Measurements from ENCODE around the gene STIM2. TPM values are rescaled to one million over a fixed set of nuclear protein-coding genes. Genes with fewer than 3 reads are reported as not detected.
A peak's percentile ranks its signal among the peaks of the same experiment; 100 is the strongest.

The STIM2 gene
- total and polyA plus RNA-seq, 9 of the 15 experiments (the other 6 are each of a cell fraction or from before 2014, with no cell fraction given) = 7.2 to 26.8 (median 15.4) TPM

DNA sequence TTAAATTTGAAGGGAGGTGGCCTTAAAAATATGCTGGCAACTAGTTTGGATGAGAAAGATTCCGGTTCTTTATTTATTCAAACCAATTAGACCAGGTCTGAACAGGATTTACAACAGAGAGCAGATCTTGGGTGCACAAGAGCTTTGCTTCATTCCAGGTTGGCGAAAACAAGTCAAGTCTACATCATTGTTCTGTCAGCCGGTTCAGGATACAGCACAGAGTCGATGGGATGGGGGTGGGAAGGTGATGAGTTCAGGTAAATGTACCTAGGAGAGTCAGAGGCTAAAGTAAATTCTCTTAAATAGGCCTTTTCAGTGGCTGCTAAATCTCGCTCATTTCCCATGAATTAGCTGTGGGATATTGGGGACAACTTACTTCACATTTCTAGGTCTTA is 882 bp upstream of the STIM2 start (continued):
- TF ChIP-seq, protein P1, sequence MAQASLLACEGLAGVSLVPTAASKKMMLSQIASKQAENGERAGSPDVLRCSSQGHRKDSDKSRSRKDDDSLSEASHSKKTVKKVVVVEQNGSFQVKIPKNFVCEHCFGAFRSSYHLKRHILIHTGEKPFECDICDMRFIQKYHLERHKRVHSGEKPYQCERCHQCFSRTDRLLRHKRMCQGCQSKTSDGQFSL (CRISPR knock-in tag; IDR thresholded peaks at IDR 0.05) = 0 out of 2 replicates have a peak, but pooled peaks have one; percentile 2
- TF ChIP-seq, protein P1 (tag; IDR thresholded peaks at IDR 0.05) = no peak
- TF ChIP-seq ZNF224 (CRISPR knock-in tag; IDR thresholded peaks at IDR 0.05) = no peak
- no peak for TF ChIP-seq NELFE (IDR thresholded peaks at IDR 0.05; ENCODE audit: insufficient read depth, insufficient read length)
- TF ChIP-seq FUS (optimal IDR thresholded peaks at IDR 0.05; ENCODE audit: low read depth, low read length) = no peak
- TF ChIP-seq HMGN3 (IDR thresholded peaks at IDR 0.05; ENCODE audit: borderline replicate concordance, extremely low read depth, insufficient read length, low read depth, low read length) = no peak
- no peak for TF ChIP-seq KLF1 (tag; IDR thresholded peaks at IDR 0.05)
- no peak for TF ChIP-seq HNRNPL (IDR thresholded peaks at IDR 0.05; ENCODE audit: low read depth, low read length)
- no peak for TF ChIP-seq JUND (IDR thresholded peaks at IDR 0.05; ENCODE audit: borderline replicate concordance, low read depth, low read length)
- TF ChIP-seq JUND (tag; IDR thresholded peaks at IDR 0.05; ENCODE audit: borderline replicate concordance, low read depth, low read length) = no peak
- no peak for TF ChIP-seq TCF7L2 (IDR thresholded peaks at IDR 0.05; ENCODE audit: low read depth, low read length)
- TF ChIP-seq RBM22 (IDR thresholded peaks at IDR 0.05; ENCODE audit: low read depth, low read length, poor library complexity, severe bottlenecking) = no peak
- TF ChIP-seq, protein P2, sequence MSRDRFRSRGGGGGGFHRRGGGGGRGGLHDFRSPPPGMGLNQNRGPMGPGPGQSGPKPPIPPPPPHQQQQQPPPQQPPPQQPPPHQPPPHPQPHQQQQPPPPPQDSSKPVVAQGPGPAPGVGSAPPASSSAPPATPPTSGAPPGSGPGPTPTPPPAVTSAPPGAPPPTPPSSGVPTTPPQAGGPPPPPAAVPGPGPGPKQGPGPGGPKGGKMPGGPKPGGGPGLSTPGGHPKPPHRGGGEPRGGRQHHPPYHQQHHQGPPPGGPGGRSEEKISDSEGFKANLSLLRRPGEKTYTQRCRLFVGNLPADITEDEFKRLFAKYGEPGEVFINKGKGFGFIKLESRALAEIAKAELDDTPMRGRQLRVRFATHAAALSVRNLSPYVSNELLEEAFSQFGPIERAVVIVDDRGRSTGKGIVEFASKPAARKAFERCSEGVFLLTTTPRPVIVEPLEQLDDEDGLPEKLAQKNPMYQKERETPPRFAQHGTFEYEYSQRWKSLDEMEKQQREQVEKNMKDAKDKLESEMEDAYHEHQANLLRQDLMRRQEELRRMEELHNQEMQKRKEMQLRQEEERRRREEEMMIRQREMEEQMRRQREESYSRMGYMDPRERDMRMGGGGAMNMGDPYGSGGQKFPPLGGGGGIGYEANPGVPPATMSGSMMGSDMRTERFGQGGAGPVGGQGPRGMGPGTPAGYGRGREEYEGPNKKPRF (IDR thresholded peaks at IDR 0.05; ENCODE audit: low read depth, low read length) = no peak
- TF ChIP-seq, protein P3, sequence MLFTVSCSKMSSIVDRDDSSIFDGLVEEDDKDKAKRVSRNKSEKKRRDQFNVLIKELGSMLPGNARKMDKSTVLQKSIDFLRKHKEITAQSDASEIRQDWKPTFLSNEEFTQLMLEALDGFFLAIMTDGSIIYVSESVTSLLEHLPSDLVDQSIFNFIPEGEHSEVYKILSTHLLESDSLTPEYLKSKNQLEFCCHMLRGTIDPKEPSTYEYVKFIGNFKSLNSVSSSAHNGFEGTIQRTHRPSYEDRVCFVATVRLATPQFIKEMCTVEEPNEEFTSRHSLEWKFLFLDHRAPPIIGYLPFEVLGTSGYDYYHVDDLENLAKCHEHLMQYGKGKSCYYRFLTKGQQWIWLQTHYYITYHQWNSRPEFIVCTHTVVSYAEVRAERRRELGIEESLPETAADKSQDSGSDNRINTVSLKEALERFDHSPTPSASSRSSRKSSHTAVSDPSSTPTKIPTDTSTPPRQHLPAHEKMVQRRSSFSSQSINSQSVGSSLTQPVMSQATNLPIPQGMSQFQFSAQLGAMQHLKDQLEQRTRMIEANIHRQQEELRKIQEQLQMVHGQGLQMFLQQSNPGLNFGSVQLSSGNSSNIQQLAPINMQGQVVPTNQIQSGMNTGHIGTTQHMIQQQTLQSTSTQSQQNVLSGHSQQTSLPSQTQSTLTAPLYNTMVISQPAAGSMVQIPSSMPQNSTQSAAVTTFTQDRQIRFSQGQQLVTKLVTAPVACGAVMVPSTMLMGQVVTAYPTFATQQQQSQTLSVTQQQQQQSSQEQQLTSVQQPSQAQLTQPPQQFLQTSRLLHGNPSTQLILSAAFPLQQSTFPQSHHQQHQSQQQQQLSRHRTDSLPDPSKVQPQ (CRISPR knock-in tag; IDR thresholded peaks at IDR 0.05; ENCODE audit: borderline replicate concordance) = no peak
- 0 out of 2 replicates have a peak, but pooled peaks have one; percentile 26 for TF ChIP-seq ZNF584 (CRISPR knock-in tag; IDR thresholded peaks at IDR 0.05; ENCODE audit: low read depth)
- no peak for TF ChIP-seq MCM2 (IDR thresholded peaks at IDR 0.05; ENCODE audit: low read depth)
- TF ChIP-seq NFIC (IDR thresholded peaks at IDR 0.05) = no peak
- no peak for TF ChIP-seq ETS2 (tag; IDR thresholded peaks at IDR 0.05; ENCODE audit: borderline replicate concordance, poor library complexity, severe bottlenecking)
- TF ChIP-seq MAFK (IDR thresholded peaks at IDR 0.05; ENCODE audit: low read length) = no peak
- TF ChIP-seq POLR3A (IDR thresholded peaks at IDR 0.05; ENCODE audit: borderline replicate concordance, extremely low read depth, insufficient read depth, insufficient read length) = no peak

Measured in K562 (cell line).